ENCODE results near the gene ATL1. TPM values are rescaled to one million over a fixed set of nuclear protein-coding genes. Genes with fewer than 3 reads are reported as not detected.

ATL1 gene
- total and polyA plus RNA-seq, 2 experiments from 2014 or later, result 3.5 to 7.0 TPM

GRCh38 chr14:50678163-50678562, 118.2 kb downstream of the ATL1 start:
- Mint-ChIP-seq H3K27ac (no peak overlapping the region), H3K4me3 (no peak overlapping the region), H3K9me3 (no peaks in the 10 kb centered on the region), H3K36me3 (ENCODE audit: low read depth) (no peaks in the 10 kb centered on the region), H3K27me3 (ENCODE audit: insufficient read depth, low read depth, poor library complexity) (peaks cover 2% of the 10 kb centered on the region), H3K4me1 (peaks cover 6% of the 10 kb centered on the region)
- no peaks in the 10 kb centered on the region for H3K36me3 ChIP-seq (ENCODE audit: insufficient read depth)
- DNase-seq (ENCODE audit: low spot score) (no peak), ATAC-seq (peak; percentile 48)
- TF ChIP-seq POLR2AphosphoS5 (IDR thresholded peaks at IDR 0.05; ENCODE audit: low read depth), result no peak
- no peak for TF ChIP-seq STAT1 (IDR thresholded peaks at IDR 0.05; ENCODE audit: unreplicated experiment)
- TF ChIP-seq NANOG (IDR thresholded peaks at IDR 0.05; ENCODE audit: borderline replicate concordance), result no peak
- no peak for TF ChIP-seq JUNB (IDR thresholded peaks at IDR 0.05; ENCODE audit: unreplicated experiment)
- TF ChIP-seq, protein P1, sequence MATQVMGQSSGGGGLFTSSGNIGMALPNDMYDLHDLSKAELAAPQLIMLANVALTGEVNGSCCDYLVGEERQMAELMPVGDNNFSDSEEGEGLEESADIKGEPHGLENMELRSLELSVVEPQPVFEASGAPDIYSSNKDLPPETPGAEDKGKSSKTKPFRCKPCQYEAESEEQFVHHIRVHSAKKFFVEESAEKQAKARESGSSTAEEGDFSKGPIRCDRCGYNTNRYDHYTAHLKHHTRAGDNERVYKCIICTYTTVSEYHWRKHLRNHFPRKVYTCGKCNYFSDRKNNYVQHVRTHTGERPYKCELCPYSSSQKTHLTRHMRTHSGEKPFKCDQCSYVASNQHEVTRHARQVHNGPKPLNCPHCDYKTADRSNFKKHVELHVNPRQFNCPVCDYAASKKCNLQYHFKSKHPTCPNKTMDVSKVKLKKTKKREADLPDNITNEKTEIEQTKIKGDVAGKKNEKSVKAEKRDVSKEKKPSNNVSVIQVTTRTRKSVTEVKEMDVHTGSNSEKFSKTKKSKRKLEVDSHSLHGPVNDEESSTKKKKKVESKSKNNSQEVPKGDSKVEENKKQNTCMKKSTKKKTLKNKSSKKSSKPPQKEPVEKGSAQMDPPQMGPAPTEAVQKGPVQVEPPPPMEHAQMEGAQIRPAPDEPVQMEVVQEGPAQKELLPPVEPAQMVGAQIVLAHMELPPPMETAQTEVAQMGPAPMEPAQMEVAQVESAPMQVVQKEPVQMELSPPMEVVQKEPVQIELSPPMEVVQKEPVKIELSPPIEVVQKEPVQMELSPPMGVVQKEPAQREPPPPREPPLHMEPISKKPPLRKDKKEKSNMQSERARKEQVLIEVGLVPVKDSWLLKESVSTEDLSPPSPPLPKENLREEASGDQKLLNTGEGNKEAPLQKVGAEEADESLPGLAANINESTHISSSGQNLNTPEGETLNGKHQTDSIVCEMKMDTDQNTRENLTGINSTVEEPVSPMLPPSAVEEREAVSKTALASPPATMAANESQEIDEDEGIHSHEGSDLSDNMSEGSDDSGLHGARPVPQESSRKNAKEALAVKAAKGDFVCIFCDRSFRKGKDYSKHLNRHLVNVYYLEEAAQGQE (IDR thresholded peaks at IDR 0.05; ENCODE audit: unreplicated experiment), result no peak
- TF ChIP-seq EZH2 (IDR thresholded peaks at IDR 0.05; ENCODE audit: low read depth, unreplicated experiment), result no peak
- no peak for TF ChIP-seq ZNF114 (CRISPR knock-in tag; IDR thresholded peaks at IDR 0.05)
- no peak for TF ChIP-seq ZNF331 (CRISPR knock-in tag; IDR thresholded peaks at IDR 0.05; ENCODE audit: low read depth)
- TF ChIP-seq ZNF462 (CRISPR knock-in tag; IDR thresholded peaks at IDR 0.05), result no peak
- TF ChIP-seq ETS1 (IDR thresholded peaks at IDR 0.05), result no peak
- no peak for TF ChIP-seq CREB1 (CRISPR knock-in tag; IDR thresholded peaks at IDR 0.05; ENCODE audit: low read depth)
- no peak for TF ChIP-seq CTCF (conservative IDR thresholded peaks at IDR 0.05; ENCODE audit: low read depth in 2 of 2)
- no peak for TF ChIP-seq EZH2phosphoT487 (IDR thresholded peaks at IDR 0.05; ENCODE audit: unreplicated experiment)
- H4K20me1 ChIP-seq (replicated peaks; ENCODE audit: insufficient read depth), result no peaks in the 10 kb centered on the region
- H3K4me3 ChIP-seq, result no peak overlapping the region
- no peaks in the 10 kb centered on the region for H3K9me2 ChIP-seq (ENCODE audit: insufficient read depth)
- no peak overlapping the region for H3K4me2 ChIP-seq
- no peaks in the 10 kb centered on the region for H3F3A ChIP-seq (replicated peaks; ENCODE audit: low read depth)
- no peaks in the 10 kb centered on the region for H3K27me3 ChIP-seq (ENCODE audit: insufficient read depth)
- H3K27ac ChIP-seq (ENCODE audit: low read depth), result no peak overlapping the region
- H3K4me1 ChIP-seq (ENCODE audit: insufficient read depth), result no peaks in the 10 kb centered on the region
- no peaks in the 10 kb centered on the region for H3K79me2 ChIP-seq (replicated peaks; ENCODE audit: insufficient read depth)
- H2AFZ ChIP-seq, result peak overlapping the region; percentile 56

Data from GM23338 (cell line).